Stimulated activated CD4-positive, alpha-beta T cell treated with anti-CD3 and anti-CD28 coated beads, Interleukin-12 subunit alpha, Interleukin-12 subunit beta, amount 100 ng/mL, for 24 hours (primary cell): ENCODE data around the gene OPCML.

ENCODE experiments used
- DNase-seq, 2 experiments: peaks; one replicate each; pipeline ENCODE4 v3.0.0-alpha.2; 2020; ENCODE audit warnings: low read depth in 2 of 2

OPCML gene

DNA sequence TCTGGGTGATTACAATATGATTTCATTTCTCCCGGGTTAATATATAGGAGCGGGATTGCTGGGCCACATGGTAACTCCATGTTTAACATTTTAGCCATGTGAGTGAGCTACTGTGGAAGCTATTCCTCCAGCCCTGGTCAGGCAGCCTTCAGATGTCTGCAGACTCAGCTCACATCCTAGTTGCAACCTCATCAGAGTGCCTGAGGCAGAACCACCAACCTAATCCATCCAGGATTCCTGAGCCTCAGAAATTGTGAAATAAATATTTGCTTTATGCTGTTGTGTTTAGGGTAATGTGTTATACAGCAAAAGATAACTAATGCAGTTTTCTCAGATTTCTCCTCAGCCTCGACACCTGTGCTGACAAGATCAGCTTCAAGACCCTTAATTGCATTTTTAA lies 676.8 kb downstream of the OPCML start:
- DNase-seq = no peak

DNA sequence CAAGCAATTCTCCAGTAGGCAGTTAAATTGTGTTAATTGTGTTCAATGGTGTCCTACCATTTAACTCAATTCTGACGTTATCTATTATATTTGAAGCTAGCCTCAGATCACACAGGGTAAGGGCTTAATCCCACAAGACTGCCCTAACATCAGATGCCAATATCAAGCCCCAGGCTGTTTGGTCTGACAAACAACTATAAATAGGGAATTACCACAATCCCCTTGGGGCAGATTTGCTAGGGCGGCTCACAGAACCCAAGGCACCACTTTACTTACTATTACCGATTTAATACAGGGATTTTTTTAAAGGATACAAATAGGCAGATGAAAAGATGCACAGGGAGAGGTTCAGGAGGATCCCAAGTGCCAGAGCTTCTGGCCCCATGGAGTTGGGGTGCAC lies 678.4 kb downstream of the OPCML start:
- no peak for DNase-seq

DNA sequence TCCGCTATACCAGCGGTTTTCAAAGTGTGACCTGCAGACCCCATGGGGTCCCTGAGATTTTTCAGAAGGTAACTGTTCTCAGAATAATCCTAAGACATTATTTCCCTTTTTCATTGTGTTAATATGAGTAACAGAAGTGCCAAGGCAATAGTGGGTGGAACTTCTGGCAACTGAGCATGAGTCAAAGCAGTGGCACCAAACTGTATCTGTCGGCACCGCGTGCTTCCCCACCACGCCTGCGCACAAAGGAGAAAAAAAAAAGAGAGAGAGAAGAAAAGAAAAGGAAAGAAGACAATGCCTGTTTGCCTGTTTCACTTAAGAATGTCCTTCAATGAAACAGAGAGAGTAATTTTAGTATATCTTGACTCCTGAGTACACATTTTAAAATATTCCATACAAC lies 679.9 kb downstream of the OPCML start:
- DNase-seq = no peak

DNA sequence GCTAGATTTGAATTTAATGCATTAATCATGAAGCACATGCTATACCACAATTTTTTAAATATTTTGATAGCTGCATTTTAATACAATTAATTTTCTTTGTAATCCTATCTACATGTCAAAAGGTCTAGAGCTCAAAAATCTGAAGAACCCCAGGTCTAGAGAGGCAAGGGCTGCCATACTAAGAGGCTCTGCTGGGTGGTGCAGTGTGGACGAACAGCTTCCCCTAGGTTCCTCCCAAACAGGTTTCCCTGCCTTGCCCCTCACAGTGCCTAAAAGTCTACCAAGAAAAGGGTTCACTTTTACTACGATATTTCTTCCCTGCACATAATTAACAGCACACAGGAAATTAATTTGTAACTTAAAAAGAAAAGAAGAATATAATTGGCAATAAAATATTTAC lies 681.1 kb downstream of the OPCML start:
- DNase-seq = no peak

DNA sequence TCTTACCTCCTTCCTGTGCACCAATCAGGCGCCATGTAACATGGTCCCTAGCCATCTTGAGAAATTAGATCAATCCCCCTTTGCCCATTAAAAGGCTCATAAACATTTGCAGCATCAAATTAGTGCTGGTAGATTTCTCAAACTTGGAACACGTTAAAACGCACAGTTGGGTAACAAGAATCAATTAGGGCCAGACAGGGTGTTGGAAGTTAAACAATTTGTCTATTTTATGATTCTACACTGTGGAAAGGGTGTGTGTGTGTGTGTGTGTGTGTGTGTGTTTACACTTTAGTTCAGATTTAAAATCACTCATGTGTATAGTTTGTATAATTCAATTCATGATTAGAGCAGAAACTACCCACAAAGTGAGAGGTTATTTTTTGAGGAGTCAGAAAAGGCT lies 682.0 kb downstream of the OPCML start:
- no peak for DNase-seq

DNA sequence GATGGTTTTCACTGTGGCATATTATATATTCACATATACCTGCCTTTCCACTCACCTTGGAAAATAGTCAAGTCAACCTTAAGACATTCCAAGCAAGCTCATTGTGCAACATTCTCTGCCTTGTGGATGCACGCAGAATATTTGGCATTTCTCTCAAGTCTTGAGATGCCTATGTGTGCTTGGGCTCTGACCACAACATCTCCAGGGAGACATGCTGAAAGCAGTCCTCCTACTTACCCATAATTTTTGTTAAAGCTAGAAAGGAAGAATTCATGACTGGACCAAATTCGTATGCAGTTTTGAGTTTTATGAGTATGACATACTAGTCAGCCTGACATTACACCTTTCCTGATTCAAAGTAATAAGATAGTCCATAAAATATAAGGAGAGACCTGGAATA lies 684.0 kb downstream of the OPCML start:
- DNase-seq = no peak

DNA sequence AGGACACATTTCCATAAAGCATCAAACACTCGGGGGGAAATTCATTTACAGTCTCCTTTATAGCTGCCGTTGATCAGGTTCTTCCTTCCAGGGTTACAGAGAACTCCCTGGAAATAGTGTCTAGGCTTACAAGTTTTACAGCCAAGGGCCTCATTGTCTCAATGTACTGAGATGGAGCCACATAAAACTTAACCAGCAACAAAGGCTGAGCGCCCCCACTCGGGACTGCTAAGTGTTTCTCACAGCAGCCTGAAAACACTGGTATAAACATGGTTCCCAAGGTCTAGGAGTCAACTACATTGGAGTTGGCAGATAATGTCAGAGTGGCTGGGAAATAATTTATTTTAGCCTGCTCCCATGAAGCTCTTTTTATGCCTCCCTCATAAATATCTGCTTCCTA lies 686.2 kb downstream of the OPCML start:
- no peak for DNase-seq

DNA sequence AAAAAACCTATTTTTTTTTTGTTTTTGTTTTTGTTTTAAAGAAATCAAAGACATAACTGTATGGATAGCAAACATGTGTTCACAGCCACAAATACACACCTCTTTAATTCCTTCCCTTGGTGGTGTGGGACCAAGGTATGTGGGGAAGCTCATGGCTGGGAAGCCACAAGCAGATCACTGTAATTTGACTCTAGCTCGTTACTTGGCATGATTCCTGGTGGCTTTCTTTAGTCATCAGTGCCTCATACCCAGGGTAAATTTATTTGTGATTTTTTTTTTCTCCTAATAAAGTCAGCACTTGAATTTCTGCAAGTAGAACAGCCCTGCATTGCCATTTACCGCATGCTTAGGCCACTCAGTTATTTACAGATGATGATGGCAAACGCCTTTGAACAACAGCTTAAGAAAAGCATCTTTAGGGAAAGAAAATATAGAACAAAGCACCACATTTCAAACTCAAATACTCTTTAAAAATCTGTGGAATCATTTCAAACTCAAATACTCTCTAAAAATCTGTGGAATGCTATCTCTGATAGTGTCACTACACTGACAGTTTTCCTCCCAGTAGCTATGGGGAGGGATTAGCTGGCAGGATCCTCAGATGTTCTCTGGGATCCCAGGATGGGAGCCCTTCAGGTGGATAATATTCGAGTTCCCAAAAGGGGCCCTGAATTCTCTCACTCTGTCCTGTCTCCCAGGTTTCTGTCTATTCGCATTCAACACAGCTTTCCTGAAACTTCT lies 687.2 kb downstream of the OPCML start:
- DNase-seq = no peak

DNA sequence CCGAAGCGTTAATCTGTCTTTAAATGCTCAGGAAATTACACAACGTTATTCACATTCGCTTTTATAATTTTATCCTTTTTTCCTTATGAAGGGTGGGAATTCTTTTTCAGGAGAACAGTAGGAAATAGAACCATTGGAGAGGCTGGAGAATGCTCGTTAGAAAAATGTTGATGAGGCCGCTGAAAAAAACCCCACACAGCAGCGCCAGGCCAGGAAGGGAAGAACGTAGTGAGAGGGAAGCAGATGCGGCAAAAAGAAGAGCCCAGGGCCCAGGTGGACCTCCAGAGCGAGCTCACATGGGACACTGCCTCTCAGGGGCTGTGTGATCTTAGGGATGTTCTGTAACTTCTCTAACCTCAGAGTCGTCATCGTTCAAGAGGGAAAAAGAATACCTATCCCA lies 691.6 kb downstream of the OPCML start:
- DNase-seq = no peak

DNA sequence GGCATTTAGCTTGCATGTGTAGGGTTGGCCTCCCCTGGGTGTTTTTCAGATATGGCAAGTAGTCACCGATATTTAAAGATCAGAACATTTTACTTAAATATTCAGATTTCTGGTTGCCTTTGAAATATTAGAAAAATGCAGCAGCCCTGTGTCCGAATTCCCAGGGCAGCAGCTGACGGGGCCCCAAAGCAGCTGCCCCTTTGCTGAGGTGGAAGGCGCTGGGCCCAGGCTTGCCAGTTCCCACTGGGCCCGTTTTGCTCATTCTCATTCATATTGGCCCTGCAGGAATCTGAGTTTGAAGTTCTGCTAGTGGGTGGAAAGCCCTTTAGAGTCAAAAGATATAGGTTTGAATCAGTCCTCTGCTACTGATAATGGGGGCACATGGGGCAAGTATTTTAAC lies 692.1 kb downstream of the OPCML start:
- no peak for DNase-seq

DNA sequence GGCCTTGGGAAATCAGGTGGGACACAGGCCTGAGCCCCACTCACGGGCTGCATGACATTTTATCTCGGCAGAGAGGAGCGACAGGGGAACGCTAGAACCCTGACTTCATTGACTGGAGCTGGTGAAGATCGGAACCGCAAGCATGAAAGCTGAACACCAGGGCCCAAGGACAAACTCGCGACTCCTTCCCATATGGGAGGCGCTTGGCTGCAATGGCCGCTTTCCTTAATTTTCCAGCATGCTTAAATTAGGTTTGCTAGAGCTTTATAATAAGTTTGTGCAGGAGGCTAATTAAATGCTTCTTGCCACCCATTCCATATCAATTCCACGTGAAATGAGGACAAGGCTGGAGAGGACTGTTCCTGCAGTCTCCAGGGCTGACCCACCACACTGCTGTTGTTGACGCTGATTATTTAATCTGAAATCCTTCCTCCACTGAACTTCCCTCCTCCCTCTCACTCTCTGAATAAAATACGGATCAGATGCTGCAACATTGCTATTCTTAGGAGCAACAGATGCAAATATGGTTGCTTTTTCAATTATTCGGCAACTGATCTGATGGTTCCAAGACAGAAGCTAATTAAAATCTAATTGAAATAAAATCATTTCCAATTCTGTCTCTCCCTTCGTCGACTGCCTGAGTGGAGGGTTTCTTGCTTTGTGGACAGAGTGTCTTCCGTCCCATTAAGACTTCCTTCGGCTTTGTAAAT lies 692.9 kb downstream of the OPCML start:
- no peak for DNase-seq

DNA sequence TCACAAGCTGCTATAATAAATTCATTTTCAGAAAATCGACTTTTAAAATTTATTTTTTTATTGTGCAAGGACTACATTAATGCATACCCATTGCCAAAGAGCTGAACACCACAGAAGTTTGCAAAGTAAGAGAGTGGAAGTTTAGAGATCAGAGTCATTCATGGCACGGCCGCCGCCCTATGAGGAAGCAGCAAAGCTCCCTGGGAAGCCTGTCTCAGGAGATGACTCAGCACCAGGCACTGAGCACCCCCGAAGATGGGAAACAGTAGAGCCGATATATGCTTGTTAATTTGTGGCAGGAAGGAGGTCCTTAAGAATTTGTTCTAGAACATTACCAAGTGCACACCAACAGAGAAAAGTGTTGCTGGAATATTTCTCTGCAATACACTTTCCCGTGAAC lies 693.7 kb downstream of the OPCML start:
- DNase-seq = no peak

DNA sequence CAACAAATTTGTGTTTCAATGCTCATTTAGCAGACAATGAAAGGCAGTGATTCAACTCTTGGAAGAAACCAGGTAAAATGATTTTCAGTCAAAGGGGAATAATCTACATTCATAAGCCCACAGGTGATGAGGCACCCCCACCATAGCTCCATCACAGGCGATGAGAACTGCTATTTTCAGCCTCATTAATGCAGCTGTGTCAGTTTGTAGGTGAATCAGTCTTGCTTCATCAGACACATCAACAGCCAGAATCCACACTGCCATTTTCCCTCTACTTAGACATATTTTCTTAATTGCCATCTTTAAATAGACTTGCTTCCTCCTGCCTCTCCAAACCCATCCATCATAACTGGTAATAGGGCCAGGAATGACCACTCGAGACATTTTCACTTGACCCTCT lies 701.0 kb downstream of the OPCML start:
- DNase-seq = no peak

DNA sequence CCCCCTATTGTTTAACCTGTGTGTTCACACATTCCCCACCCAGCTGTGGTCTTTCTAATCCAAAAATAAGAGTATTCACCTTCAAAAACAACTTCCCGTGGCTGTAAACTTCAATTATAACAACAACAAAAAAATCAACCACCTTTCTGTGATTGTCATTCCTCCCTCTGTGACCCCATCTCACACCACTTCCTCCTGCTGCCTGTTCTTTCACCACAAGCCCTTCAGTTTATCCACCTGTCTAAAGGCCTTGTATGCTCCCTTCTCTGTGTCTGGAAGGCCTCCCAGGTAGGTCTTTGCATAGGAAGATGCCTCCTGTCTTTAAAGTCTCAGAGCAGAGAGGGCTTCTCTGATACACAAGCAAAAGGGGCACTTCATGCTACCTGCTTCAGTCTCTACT lies 707.7 kb downstream of the OPCML start:
- DNase-seq = no peak

DNA sequence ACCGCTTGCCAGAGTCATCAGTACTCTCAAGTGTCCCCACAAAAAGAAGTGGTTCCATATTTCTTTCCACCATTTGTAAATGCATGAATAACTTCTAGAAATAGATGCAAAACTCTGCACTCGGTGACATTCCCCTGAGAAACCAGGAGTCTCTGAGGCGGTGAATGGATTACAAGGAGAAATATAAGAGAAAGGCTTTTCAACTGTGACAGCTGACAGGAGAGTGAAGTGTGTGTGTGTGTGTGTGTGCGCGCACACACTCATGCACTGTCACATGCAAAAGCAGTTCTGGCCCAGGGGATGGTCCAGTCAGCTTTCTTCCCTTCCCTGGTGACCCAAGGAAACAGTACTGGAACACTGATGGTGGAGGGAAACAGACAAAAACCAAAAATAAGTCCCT lies 710.0 kb downstream of the OPCML start:
- no peak for DNase-seq

DNA sequence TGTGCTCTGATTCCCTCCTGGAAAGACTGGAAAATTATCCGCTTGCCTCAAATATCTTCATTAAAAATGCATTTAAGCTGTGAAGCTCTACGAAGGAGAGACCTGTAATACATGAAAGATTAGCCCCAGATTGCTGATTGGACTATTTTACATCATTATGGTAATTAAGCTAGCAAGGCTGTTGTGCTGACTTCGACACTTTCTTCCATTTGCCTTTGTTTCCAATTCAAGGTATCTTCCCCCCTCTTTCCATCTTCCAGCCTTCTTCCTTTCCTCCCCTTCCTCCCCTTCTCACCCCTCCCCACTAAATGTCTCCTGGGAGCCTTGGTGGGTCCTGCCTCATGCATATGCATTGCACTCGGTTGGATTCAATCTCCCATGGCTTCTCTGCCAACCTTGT lies 710.8 kb downstream of the OPCML start:
- no peak for DNase-seq

DNA sequence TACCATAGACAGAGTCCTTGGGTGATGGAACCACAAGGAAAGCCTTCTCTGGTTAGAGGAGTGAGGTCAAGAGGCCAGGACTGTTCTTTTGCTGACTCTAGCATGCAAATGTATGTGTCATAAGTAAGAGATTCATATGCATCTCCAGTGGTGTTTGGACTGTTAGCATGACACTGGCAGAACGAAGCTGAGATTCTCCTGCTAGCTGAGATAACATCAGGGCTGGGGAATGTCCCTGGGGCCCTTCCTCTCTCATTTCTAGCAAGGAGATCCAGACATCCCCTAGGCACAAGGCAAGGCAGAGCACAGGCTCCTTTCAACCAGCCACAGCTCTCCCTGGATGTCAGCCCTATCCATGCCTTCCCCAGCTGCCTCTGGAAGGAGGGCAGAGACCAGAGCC lies 711.3 kb downstream of the OPCML start:
- no peak for DNase-seq

DNA sequence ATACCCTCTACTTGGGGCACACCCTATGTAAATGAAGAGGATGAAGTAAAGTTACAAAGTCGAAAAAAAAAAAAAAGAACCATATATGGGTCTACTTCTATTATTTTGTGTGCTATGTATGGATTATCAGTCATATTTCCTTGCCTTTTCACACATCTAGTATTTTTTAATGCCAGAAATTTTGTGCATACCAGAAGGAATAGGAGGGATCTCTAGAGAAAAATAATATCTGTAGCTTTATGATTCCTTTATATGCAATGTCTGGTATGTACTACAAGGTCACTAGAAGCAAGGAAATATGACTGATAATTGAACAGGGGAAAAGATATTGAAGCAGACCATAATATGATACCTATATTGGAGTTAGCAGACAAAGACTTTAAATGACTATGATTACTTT lies 713.4 kb downstream of the OPCML start:
- no peak for DNase-seq

DNA sequence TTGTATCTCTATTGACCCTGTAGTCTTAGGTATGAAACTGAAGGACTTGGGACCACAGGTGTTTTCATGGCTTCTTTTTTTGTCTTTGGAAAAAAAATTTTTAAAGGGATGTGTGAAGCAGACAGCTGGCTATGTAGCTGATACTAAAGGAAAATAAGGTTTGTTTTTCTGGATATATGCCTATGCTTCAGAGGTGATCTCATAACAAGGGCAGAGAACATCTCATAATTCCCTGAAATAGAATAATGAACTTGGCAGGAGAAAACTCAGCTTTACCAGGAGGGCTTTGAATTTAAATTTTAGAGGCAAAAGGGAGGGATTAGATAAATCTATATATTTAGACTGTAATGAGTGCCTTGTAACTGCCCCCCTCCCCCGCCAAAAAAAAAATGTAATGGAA lies 714.9 kb downstream of the OPCML start:
- no peak for DNase-seq

DNA sequence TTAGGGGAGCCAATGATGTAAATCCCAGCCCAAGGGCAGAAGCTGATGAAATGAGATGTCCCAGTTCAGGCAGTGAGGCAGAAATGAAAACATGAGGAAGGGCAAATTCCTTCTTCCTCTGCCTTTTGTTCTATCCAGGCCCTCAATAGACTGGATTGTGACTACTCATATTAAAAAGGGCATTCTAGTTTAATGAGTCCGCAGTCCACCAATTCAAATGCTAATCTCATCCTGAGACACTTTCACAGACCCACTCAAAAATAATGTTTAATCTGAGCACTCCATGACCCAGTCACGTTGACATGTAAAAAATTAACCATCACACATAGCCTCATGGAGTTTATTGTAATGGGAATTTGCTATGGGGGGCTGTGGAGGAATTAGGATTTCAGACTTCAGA lies 717.9 kb downstream of the OPCML start:
- no peak for DNase-seq

DNA sequence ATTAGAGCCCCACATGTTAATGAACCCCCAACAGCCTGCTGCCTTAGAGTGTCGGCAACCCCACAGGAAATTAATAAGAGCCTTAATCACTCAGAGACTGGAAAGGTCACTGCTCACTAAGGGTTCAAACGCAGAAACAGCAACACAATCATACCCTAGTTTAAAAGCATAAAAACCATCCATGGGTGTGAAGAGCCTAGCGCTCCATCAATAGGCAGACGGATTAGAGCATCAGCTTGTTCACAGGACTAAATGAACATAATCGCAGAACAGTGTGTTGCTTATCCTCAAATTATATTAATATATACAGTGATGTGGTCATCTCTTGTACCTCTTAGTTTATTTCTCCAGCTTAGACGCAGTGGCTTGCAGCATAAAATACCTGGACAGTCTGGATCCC lies 720.7 kb downstream of the OPCML start:
- no peak for DNase-seq

DNA sequence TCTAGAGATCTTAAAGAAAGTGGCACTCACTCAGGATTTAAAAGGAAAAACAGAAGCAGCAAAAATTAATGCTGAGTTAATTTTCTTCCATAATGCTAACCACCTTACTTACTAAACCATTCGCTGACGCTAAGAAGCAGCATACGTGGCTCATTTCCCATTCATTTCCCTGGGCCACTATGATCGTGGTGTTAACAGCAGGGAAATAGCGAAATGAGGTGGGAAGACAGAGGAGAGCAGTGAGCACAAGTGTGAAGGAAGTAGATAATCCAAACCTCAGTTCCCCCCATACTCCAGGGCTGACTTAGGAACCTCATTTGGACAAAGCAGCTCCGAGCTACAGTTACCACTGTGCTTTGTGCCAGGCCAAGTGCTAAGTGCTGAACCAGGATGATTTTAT lies 723.2 kb downstream of the OPCML start:
- no peak for DNase-seq

DNA sequence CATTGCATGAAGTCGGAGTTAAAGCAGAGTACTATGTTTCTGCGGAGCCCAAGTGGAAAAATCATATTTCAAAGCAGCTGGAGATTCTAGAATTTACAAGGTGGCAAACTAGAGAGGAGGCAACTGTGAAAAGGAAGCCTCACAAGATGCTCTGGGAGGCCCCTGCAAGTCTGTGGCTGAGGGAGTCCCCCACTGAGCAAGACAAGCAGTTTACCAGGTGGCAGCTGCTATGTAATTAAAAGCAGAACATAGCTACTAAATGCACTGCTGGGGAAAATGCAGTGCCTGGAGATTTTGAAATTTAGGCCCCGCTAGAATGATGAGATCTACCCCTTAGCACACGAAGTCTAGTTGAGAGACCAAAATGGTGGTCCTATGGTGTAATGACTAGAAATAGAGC lies 728.0 kb downstream of the OPCML start:
- DNase-seq = no peak

DNA sequence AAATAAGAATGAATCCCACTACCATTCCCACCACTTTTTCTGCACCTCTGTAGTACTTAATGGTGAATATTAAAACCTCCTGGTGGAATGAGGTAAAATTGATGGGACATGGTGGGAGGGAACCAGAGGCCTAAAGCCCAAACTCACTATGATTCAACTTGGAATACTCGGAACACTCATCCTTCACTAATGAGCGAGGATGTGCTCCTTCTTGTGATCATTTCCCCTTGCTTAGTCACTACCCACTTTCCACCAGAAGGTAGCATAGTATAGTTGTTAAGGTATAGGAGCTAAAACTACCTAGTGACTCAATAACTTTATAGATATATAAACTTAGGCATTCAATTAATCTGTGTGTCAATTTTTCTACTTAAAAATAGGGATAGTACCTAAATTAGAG lies 728.9 kb downstream of the OPCML start:
- DNase-seq = no peak
